Skeletal muscle satellite cell (primary cell): ENCODE measurements around the gene PTPRT.

Source experiments
- H3K27me3 ChIP-seq: 2 replicates; pipeline ENCODE4 v1.7.0; 2013; ENCODE audit warnings: low read length; ENCODE audit not compliant: control insufficient read depth, insufficient read depth
- H3K36me3 ChIP-seq: 2 replicates; pipeline ENCODE4 v1.7.0; 2013; ENCODE audit warnings: mild to moderate bottlenecking, control low read depth, low read length; ENCODE audit not compliant: insufficient read depth
- H3K4me1 ChIP-seq: 2 replicates; pipeline ENCODE4 v1.7.0; 2013; ENCODE audit warnings: low read length; ENCODE audit not compliant: control insufficient read depth, insufficient read depth
- H3K4me2 ChIP-seq: 2 replicates; pipeline ENCODE4 v1.7.0; 2013; ENCODE audit warnings: mild to moderate bottlenecking, low read length
- H3K4me3 ChIP-seq: 2 replicates; pipeline ENCODE4 v1.7.0; 2013; ENCODE audit warnings: low read length
- H3K9ac ChIP-seq: 2 replicates; pipeline ENCODE4 v1.7.0; 2013; ENCODE audit warnings: mild to moderate bottlenecking, low read depth, low read length, moderate library complexity
- H3K9me3 ChIP-seq: replicated peaks from 2 replicates; pipeline ENCODE4 v1.7.0; 2013; ENCODE audit warnings: mild to moderate bottlenecking, control low read depth, low read length

PTPRT gene

GRCh38 chr20:42110301-42110700 is 1079.4 kb downstream of the PTPRT start:
- Histone ChIP-seq H3K36me3 (no peaks in the 10 kb centered on the region), H3K4me3 (no peak overlapping the region), H3K4me2 (no peak overlapping the region), H3K4me1 (no peaks in the 10 kb centered on the region), H3K9me3 (peaks cover 20% of the 10 kb centered on the region), H3K9ac (no peak overlapping the region), H3K27me3 (no peaks in the 10 kb centered on the region)

DNA sequence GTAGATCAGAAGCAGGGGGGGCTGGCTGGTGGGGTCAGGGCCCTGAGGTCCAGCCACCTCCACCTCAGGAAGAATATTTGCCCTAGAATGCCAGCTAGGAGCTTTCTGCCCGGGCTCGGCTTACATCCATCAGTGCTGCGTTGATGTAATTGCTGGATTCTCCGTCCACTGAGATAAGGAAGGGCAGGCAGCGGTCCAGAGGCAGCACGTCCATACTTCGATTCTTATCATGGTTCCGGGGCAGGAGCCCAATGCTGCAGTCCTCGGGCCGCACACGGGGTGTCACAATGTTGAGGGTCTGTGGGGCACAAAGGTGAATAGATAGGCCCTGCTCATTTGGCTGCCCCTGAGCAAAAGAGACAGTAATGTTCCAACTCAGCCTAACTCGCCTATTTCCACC is 1087.7 kb downstream of the PTPRT start:
- Histone ChIP-seq H3K9ac (no peak overlapping the region), H3K4me3 (no peak overlapping the region), H3K4me1 (no peaks in the 10 kb centered on the region), H3K27me3 (no peaks in the 10 kb centered on the region), H3K4me2 (no peak overlapping the region), H3K36me3 (no peaks in the 10 kb centered on the region), H3K9me3 (peaks cover 27% of the 10 kb centered on the region)

DNA sequence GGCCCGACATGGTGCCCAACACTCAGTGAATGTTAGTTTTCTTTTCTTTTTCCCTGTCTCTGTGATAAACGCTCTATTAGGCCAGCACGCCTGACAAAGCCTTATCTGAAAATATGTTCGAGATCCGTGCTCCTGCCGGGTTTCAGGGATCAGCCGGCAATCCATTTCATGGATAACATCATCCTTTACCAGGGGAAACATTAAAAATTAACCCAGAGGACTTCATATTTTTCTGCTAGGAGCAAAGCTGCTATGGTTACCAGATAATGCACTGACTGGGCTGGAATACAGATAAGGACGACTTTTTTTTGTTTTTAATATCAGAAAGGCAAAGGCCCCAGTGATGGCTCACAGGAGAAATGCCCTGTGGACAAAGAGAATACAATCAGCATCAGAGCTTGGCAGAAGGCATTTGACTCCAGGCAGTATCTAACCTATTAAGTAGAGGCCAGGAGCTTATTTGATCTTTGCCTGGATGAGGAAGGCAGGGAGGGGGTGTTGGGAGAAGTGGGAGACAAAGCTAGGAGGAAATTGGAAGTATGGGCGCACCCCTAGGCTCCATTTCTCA is 1089.5 kb downstream of the PTPRT start:
- no peak overlapping the region for H3K9ac ChIP-seq
- H3K9me3 ChIP-seq, result peaks cover 25% of the 10 kb centered on the region
- no peak overlapping the region for H3K4me3 ChIP-seq
- no peaks in the 10 kb centered on the region for H3K36me3 ChIP-seq
- H3K27me3 ChIP-seq, result no peaks in the 10 kb centered on the region
- H3K4me1 ChIP-seq, result no peaks in the 10 kb centered on the region
- H3K4me2 ChIP-seq, result no peak overlapping the region

DNA sequence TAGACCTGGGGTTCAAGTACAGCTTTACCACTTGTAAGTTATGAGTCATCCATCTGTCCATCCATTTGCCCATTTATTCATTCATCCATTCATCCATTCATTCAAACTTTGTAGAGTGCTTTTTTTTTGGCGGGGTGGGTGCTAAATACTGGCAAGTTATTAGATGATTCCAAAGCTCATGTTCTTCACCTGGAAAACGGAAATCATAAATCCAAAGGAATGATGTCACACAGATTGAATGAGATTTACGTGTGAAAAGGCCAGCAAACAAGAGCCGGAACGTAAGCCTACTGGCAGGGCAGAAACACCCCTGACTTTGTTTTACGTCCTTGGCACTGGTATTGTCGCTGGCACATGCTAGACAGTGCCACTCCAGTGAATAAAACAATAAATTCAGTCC is 1090.6 kb downstream of the PTPRT start:
- Histone ChIP-seq H3K27me3 (no peaks in the 10 kb centered on the region), H3K36me3 (no peaks in the 10 kb centered on the region), H3K9ac (no peak overlapping the region), H3K4me3 (no peak overlapping the region), H3K4me1 (no peaks in the 10 kb centered on the region), H3K4me2 (no peak overlapping the region), H3K9me3 (peaks cover 22% of the 10 kb centered on the region)

DNA sequence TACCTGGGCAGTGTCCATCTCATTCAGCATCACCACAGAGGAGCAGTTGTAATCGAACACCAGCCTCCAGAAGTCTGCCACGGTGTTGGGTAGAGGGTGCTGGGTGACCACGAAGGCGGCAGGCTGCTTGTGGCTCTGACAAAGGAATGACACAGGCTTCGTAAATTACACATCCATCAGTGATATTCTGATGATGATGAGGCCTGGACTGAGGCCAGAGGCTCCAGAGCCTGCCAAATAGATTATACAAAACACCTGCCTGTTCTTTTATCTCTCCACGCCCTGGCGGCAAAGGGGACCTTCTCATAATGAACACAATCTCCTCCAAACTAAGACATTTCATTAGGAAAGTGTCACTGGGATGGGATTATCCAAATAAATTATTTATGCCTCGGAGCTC is 1091.3 kb downstream of the PTPRT start:
- H3K9ac ChIP-seq, result no peak overlapping the region
- H3K9me3 ChIP-seq, result peaks cover 25% of the 10 kb centered on the region
- H3K4me3 ChIP-seq, result no peak overlapping the region
- H3K36me3 ChIP-seq, result no peaks in the 10 kb centered on the region
- H3K4me1 ChIP-seq, result no peaks in the 10 kb centered on the region
- H3K27me3 ChIP-seq, result no peaks in the 10 kb centered on the region
- H3K4me2 ChIP-seq, result no peak overlapping the region

DNA sequence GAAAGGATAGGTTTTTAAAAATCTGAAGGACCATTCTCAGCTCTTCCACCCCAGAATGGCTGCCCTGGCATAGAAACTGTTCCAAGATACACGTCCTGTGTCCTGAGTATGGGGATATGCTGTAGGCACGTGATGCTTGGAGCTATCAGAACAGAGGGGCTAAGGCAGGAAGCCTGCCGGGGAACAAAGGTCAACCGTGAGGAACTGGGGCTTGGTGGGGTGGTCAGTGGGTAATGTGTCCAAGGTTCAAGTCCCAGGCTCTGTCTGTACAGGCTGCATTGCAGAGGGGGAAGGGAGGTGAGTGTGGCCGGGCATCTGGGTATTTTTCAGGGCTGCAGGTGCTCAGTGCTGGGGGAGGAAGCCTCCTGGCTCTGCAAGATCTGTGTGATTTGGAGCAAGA is 1092.0 kb downstream of the PTPRT start:
- H3K9ac ChIP-seq, result no peak overlapping the region
- no peaks in the 10 kb centered on the region for H3K36me3 ChIP-seq
- H3K4me2 ChIP-seq, result no peak overlapping the region
- H3K27me3 ChIP-seq, result no peaks in the 10 kb centered on the region
- peaks cover 25% of the 10 kb centered on the region for H3K9me3 ChIP-seq
- no peak overlapping the region for H3K4me3 ChIP-seq
- no peaks in the 10 kb centered on the region for H3K4me1 ChIP-seq

GRCh38 chr20:42095221-42095620 is 1094.5 kb downstream of the PTPRT start:
- no peaks in the 10 kb centered on the region for H3K4me1 ChIP-seq
- no peak overlapping the region for H3K4me3 ChIP-seq
- H3K27me3 ChIP-seq, result no peaks in the 10 kb centered on the region
- H3K4me2 ChIP-seq, result no peak overlapping the region
- H3K36me3 ChIP-seq, result no peaks in the 10 kb centered on the region
- peaks cover 19% of the 10 kb centered on the region for H3K9me3 ChIP-seq
- no peak overlapping the region for H3K9ac ChIP-seq

DNA sequence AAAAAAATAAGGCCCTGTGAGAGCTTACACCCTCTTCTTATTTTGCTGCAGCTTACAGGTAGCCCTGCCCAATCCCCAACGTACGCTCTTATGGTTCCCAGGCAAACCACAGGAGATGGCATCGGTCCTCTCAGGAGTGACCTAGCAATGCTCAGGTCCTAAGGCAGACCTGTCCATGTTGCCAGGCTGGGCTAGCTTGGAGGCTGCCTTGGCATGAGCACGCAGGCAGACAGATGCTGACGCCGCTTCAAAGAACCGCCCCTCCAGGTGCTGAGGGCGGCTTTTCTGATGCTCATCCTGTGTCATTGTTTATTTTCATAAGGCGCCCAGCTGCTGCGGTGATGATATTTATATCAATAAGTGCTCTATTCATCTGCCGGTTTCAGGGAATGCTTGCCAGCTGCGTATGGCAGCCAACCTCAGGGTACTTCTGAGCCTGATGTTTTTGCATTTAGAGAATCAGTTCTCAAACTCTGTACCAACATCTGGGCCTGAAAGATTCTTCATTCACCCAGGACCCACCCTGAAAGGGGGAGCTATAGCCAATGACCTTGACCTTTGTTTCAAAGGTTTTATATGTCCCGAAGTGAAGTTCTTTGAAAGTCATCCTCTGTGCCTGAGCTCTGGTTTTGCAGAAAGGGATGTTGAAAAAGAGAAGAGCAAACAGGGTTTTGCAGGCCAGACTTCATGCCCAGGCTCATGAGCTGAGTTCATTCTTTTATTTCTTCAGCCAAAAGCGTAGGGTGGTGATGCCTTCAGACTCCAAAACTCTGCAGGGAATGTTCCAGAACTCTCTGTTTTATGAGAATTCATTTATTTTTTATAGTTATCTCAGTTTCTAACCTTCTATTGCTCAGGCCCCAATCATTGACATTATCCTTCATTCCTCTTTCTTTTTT is 1095.9 kb downstream of the PTPRT start:
- no peak overlapping the region for H3K4me3 ChIP-seq
- H3K36me3 ChIP-seq, result no peaks in the 10 kb centered on the region
- peaks cover 24% of the 10 kb centered on the region for H3K9me3 ChIP-seq
- H3K27me3 ChIP-seq, result no peaks in the 10 kb centered on the region
- H3K9ac ChIP-seq, result no peak overlapping the region
- H3K4me2 ChIP-seq, result no peak overlapping the region
- no peaks in the 10 kb centered on the region for H3K4me1 ChIP-seq

DNA sequence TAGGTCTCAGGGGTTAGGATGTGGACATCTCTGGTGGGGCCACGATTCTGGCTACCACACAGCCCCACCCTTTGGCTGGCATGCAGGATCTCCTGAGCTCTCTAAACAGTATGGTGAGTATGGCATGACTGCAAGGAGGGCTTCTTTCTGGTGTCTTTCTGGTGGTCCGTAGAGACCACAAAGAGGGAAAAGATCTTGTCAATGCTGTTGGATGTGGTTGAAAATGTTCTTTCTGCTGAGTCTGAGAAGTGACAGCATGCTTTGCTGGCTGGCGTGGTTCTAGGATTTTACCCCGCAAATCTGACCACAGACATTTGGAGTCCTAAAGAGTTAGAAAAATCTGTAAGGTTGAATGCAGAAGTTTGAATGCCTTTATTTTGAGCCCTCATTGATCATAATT is 1096.7 kb downstream of the PTPRT start:
- Histone ChIP-seq H3K9ac (no peak overlapping the region), H3K4me3 (no peak overlapping the region), H3K4me2 (no peak overlapping the region), H3K4me1 (no peaks in the 10 kb centered on the region), H3K36me3 (no peaks in the 10 kb centered on the region), H3K9me3 (peaks cover 20% of the 10 kb centered on the region), H3K27me3 (no peaks in the 10 kb centered on the region)

DNA sequence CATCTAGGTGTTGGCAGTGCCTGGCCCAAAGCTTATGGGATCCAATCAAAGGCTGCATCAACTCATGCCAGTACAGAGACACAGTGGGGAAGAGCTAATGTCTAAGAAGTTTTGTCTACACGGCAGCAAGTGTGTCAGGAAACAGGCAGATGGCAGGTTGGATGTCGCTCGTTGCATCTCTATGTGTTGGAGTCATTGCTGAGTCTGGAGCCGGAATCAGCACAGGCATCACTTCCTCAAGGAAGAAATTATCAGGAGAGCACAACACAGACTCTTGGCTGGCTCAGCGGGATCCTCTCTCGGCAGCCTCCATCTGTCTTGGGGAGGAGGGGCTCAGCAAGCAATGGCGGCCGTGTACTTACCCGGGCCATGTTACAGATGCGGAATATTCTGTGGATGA is 1104.3 kb downstream of the PTPRT start:
- H3K4me3 ChIP-seq, result no peak overlapping the region
- H3K4me2 ChIP-seq, result no peak overlapping the region
- no peak overlapping the region for H3K9ac ChIP-seq
- H3K4me1 ChIP-seq, result no peaks in the 10 kb centered on the region
- peaks cover 17% of the 10 kb centered on the region for H3K9me3 ChIP-seq
- no peaks in the 10 kb centered on the region for H3K27me3 ChIP-seq
- no peaks in the 10 kb centered on the region for H3K36me3 ChIP-seq

GRCh38 chr20:42083280-42083679 is 1106.4 kb downstream of the PTPRT start:
- Histone ChIP-seq H3K27me3 (no peaks in the 10 kb centered on the region), H3K9me3 (peaks cover 16% of the 10 kb centered on the region), H3K9ac (no peak overlapping the region), H3K4me1 (no peaks in the 10 kb centered on the region), H3K4me3 (no peak overlapping the region), H3K4me2 (no peak overlapping the region), H3K36me3 (no peaks in the 10 kb centered on the region)

- H3K9me3 ChIP-seq, result peaks cover 20% of the 10 kb centered on the region
- no peak overlapping the region for H3K4me3 ChIP-seq
- no peaks in the 10 kb centered on the region for H3K4me1 ChIP-seq
- no peaks in the 10 kb centered on the region for H3K36me3 ChIP-seq
- no peak overlapping the region for H3K9ac ChIP-seq
- H3K4me2 ChIP-seq, result no peak overlapping the region
- no peaks in the 10 kb centered on the region for H3K27me3 ChIP-seq
Measured at GRCh38 chr20:42082611-42083010, 1107.1 kb downstream of the PTPRT start.
